GM18520 (cell line): Measurements from ENCODE around the gene SETBP1.
A peak's percentile ranks its signal among the peaks of the same experiment; 100 is the strongest.

Experiments
- ATAC-seq: cut with Tn5 transposase; IDR thresholded peaks from one replicate; pipeline ENCODE4 v1.9.1; 2021; ENCODE audit not compliant: unreplicated experiment

Gene SETBP1

DNA sequence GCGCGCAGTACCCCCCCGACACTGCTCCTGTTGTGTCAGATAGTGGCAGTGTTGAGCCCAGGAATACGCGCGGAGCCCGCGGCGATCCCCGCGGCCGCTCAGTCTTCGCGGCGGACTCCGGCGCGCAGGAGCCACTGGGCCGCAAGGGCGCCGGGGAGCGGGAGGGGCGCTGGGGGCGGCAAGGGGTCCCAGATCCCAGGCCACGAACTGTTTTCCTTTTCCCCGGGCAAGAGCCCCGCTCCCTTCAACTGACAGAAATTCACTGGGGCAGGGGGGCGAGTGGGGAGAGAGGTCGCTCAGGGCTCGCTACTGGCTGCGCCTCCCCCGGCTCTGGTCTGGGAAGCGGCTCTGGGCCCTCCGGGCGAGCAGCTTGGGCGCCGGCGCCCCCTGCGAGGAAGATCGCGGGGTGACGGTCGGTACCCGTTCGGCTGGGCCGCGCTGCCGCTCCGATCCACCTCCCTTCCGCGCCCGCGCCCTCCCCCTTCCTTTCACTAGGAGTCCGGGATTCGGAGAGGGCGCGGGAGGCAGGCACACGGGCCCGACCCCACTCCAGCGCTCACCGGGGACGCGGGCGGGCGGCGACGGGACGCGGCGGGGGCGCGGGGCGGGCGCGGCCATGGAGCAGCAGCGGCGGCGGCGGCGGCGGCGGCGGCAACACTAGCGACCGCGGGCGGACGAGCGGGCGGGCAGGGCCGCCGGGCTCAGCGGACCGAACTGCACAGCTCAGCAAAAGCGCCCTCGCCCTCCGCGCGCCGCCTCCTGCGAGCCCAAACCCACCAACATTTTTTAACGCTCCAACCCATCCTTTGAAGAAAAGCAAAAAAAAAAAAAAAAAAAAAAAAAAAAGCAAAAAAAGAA, 1.4 kb upstream of the SETBP1 start:
- peak; percentile 78 for ATAC-seq

GRCh38 chr18:44679914-44680272, 795 bp upstream of the SETBP1 start:
- no peak for ATAC-seq

GRCh38 chr18:44681076-44681970, 635 bp downstream of the SETBP1 start:
- no peak for ATAC-seq

DNA sequence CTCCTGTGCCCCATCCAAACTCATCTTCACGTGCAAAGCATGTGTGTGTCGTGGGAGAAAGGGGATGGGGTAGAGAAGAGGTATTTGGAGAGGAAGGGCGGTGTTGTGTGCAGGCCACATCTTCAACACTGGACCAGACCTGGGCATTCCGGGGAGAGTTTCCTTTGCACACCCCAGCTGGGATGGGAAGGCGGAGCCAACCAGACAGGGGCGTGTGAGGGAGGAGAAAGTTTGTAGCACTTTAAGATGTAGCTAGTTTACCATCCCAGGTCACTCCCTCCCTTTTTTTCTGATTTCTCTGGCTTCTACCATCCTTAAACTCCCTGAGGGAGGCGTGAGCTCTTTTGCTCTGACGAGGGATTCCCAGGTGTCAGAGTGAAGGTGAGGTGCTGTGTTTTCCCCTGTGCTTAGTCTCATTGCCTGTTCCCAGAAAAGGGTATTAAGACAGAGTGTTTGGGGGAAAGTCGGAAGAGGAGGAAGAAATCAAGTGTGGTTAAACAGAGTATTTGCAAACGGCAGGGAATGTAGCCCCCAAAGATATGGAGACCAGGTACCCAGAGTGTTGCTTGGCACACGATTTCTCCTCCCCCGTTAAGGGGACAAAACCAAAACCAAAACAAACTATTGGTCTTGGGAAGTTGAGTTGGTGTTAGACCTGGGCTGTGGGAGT, 1.6 kb downstream of the SETBP1 start:
- ATAC-seq, result no peak

GRCh38 chr18:44682871-44683221, 2.2 kb downstream of the SETBP1 start:
- no peak for ATAC-seq

DNA sequence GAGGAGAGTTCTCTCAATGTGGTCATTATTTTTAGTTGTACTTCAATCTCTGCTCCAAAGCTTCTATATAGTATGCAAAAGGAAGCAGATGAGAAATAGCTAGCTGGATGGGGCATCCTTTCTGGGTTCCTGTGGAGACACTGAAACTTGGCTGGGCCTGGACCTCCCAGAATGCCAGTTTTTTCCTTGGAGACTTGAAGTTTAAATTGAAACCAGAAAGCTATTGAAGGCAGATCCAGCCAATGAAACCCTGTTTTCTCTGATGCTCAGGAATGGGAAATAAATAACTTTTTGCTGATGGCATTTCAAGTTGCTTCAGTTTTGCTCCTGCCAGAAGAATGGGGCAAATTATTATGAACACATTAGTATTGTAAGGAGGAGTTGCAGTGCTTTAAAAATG, 2.9 kb downstream of the SETBP1 start:
- no peak for ATAC-seq

GRCh38 chr18:44685296-44685695, 4.6 kb downstream of the SETBP1 start:
- ATAC-seq, result no peak

DNA sequence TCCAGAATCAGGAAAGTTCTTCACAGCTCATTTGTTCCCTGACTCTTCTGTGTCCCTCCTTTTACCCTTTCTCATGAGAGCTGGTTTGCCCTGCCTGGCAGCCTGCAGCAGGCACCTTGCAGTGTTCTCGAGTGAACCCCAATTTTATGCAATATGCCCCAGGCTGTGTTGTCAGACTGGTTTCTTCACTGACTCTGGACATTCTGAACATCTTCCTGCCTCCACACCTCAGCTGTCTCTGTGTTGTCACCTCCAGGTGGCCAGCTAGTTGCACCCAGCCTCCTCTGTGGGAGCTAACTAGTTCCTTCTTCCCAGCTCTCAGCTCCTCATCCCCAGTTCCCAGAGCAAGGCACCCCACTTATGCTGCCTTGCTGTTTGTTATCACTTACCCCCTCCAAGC, 5.5 kb downstream of the SETBP1 start:
- no peak for ATAC-seq

DNA sequence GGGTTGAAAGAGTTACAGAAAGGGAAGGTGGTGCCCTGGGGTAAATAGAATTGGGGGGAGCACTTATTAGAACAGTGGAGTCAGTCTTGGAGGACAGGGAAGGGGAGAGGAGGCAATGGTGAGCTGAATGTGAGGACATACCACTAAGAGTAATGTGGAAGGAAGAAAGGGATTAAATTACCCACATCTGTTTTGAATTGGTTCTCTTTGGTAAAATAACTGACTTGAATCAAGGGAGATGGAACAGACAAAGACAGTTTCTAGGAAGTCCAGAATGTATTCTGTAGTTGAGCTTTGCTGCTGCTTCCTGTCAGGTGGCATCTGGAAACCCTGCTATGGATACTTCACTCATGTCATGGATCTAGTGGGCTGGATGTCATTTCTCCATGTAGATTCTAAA, 6.7 kb downstream of the SETBP1 start:
- no peak for ATAC-seq

DNA sequence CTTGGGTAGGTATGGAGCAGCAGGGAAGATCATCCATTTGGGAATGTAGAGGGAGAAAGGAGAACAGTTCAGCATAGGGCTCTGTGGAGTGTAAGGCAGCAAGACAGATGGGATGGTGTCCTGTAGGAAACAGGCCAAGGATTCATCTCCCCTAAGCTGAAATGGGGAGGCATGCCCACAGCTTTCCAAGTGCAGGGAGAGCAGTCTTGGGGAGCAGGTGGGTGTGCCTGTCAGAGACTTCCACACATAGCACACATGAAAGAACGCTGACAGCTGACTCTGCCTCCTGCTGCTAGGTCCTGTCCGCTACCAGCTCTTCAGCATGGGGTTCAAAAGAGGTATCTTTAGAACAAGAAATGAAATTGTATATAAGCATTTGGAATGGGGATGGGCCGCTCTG, 9.0 kb downstream of the SETBP1 start:
- ATAC-seq, result no peak

DNA sequence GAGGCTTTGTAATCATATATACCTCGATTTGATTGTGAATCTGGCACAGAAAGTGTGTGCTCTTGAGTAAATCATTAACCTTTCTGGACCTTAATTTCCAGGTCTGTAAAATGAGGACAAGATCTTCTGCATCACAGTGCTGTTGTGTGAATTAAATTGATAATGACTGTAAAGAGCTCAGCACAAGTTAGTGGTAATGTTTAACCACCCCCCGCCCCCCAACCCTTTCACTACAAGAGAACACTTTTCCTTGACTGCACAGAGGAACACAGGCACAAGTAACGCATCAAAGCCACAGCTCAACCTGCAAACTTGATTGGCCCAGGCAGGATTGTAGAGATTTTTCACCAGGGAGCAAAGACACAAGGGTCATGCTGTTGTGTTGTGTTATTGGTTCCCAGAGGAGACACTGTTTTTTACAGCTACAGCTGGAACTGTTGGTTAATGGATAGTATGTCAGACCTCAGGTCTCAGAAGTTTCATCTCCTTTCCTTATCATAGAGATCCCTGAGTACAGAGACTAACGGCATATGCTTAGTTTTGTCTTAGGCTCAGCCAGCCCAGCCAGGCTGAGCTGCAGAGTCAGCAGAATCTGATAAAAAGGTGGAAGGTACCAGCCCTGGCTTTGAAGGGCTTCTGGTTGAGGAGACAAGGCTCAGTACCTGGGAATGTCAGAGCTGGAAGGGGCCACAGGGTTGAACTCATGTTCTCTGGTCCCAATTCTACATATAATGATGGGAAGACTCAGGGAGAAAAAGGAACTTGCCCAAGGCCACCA, 10.6 kb downstream of the SETBP1 start:
- ATAC-seq, result no peak

DNA sequence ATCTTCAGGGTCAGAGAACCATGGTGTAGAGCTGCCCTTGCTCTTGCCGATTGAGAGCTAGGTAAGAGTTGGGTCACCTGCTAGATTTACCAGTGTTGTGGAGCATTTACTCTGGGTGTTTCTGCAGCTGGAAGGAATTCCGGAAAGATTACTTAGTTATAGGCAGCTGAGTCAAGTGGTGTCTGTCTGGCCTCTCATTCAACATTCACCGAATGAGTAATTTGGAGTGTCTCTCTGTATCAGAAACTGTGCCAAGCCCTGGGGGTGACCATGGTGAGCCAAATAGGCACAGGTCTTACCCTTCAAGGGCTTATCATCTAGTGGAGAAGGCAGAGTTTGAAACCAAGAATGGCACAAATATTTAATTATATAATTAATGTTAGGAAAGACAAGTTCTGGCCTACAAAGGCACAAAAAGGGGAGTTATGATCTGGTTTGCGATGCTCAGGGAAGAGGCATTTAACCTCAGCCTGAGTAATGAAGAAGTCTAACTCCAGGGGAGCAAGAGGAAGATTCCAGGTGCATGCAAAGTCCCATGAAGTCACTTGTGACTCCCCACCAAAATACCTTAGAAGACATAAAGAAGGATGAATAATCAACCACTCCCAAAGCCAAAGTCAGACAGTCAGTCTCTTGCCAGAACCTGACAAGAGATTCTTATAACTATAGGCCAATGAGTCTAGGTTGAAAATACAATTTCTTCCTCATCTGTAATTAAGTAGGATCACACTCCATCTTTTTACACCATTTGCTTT, 12.5 kb downstream of the SETBP1 start:
- no peak for ATAC-seq

DNA sequence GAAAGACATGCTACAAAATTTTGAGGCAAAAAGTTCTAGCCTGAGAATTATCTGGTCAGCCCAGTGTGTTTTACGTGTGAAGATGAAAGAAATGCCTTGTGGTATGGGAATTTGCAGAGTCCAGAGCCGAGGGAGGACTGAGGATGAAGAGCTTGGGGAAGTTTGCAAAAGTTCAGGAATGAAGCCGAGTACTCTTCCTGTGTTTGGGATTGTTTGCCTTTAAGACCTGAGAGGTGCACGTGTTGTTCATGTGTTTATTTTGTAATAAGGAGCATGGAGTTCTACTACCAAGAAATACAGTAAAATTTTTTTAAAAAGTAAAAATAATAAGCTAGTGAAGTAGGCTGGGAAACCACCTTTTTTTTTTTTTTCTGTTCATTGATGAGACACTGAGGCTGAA, 14.8 kb downstream of the SETBP1 start:
- no peak for ATAC-seq

DNA sequence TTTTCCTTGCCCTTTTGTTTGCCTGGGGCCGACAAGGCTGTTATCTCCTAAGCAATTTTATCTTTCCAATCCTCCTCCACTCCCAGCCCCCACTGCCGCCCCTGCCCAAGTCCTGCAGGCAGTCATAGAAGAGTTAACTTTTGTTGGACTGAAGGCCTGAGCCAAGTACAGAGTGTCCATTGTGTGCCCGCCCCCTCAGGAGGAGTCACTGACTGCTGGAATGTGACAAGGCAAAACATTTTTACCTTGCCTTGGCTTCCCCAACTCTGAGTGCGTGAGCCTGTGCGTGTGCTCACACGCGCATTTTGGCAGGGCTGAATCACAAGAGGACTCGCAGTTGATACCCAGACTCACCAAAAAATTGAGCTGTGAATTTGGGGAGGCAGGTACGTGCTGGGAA, 16.2 kb downstream of the SETBP1 start:
- ATAC-seq, result no peak

- ATAC-seq, result no peak
These were observed 16.6 kb downstream of the SETBP1 start for GRCh38 chr18:44697315-44697714.

DNA sequence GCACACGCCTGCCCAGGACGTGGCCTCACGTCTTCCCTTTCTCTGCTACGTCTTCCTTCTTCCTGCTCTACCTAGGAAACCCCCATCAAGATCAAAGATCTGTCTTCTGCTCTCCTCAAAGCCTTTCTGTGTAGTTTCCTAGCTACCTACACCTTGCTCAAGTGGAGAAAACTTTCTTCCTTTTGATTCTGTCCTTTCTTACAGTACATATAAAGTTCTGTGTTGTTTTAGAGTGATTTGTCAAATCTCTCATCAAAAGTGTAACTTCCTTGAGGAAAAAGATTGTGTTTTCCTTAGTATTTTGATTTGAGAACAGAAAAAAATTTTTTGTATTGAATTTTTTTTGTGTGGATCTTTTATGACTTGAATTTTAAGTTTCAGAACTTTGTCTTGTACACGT, 17.8 kb downstream of the SETBP1 start:
- ATAC-seq, result no peak

GRCh38 chr18:44699572-44700261, 19.0 kb downstream of the SETBP1 start:
- no peak for ATAC-seq

DNA sequence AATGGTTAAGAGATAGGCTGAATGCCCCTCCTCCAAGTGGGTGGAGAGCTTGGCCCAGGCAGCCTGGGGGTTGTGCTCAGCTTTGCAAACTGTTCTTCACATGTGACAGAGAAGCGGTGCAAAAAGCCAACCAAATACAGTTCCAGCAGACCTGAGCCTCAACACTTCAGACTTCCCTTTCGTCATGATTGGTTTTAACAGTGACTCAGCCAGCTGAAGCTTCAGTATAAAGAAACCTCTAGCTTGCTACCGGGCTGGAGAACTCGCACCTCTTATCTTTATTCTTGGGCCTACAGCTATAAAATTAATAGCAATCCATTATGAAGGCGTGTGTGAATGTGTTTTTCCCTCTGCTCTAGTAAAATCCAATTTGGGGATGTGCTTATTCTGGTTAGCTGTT, 20.0 kb downstream of the SETBP1 start:
- peak; percentile 47 for ATAC-seq

DNA sequence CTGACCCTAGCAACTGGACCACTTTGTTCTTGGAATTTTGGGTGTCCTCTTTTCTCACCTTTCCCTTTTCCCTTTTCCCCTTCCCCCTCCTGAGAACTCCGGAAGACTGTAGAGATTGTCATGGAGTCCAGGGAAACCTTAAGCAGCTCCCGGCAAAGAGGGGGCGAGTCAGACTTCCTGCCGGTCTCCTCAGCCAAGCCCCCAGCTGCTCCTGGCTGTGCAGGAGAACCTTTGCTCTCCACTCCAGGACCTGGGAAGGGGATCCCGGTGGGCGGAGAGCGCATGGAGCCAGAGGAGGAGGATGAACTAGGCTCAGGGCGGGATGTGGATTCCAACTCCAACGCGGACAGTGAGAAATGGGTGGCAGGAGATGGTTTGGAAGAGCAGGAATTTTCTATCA, 20.5 kb downstream of the SETBP1 start:
- no peak for ATAC-seq

- ATAC-seq, result no peak
These were observed 21.9 kb downstream of the SETBP1 start for GRCh38 chr18:44702594-44702993.
